ENCODE data around the gene SLC25A11.

DNA sequence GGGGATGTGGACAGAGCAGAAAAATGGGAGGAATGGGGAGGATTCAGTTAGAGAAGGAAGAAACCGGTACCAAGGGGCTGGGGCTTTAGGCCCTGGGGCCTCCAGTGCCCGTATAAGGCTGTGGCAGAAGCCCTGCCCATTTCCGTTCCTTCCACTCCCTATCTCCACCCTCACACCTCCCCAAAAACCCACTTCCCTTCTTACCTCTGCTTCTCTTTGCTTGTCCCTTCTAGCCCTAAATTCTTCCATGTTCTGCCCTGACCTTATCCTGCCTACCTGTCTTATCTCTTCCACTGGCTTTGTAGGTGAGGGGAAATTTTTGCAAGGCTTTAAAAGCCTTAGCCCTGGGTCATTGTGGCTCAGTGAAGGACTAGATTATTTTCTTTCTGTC lies 4.3 kb upstream of the SLC25A11 start:
- TF ChIP-seq CTCF (IDR thresholded peaks at IDR 0.05; ENCODE audit: insufficient read depth, low read depth, low read length): no peak
- no peak for TF ChIP-seq EZH2 (IDR thresholded peaks at IDR 0.05; ENCODE audit: insufficient read depth, low read length)

Data from astrocyte (in vitro differentiated cells and primary cell).